Fibroblast of skin of right biceps (primary cell): Measurements from ENCODE around the gene SUPT16H.
"Not testable (repeated sequence)": the region's sequence is repeated elsewhere in the genome, so short reads cannot be mapped to it uniquely, and the experiment has no call there.

Experiments used
- DNase-seq: peaks from one replicate; pipeline ENCODE4 v3.0.0-alpha.2; 2013

The SUPT16H gene

DNA sequence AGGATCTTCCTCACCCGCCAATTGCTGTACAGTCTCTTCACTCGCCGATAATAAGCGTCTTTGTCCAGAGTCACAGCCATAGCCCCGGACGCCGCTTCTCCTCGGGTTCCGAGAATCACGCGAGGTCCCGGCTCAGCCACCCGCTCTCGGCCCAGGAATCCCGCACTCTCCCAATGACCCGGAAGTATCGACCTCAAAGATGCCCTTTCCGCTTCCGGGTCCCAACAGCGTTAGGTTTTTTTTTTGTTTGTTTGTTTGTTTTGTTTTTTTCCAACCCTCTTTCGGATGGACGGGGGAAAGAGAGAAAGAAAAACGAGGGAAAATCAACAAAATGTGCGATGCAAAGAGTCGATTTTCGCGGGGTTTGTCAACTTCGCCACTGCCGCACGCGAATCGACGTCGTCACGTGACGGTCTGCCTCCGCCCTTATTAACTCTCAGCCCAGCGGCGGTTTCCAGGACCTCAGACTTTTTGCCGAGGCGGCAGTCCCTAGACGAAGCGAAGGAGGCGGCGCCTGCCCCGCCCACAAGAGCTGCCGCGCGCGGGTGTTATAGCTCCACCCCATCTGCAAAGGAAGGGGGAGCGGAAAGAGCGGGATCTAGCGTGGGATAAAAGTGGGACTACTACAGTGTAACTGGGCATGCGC, at the start of gene SUPT16H:
Gene SUPT16H (minus strand): TSS at position 172 of the 646 bp plus-strand sequence. CDS start 92 bp downstream, at position 80.
- peak; percentile 97 for DNase-seq

DNA sequence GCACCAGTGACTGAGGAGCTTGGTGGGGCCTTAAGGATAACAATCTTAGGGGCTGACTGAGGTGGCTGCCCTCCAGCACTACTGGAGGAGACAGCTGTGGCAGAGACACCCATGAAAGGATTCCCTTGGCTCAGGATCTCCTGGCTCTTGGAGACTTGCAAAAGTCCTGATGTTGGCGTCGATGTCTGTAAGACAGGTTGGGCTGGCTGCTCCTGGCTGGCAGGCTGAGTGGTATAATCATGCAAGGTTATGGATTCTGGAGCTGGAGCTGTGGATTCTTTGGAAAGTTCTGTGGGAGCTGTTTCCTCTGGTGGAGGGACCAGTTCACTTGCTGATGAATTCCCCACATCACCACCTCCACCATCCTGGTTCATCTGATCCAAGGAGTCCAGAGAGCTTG, 47.3 kb upstream of the SUPT16H start:
- DNase-seq: no peak

DNA sequence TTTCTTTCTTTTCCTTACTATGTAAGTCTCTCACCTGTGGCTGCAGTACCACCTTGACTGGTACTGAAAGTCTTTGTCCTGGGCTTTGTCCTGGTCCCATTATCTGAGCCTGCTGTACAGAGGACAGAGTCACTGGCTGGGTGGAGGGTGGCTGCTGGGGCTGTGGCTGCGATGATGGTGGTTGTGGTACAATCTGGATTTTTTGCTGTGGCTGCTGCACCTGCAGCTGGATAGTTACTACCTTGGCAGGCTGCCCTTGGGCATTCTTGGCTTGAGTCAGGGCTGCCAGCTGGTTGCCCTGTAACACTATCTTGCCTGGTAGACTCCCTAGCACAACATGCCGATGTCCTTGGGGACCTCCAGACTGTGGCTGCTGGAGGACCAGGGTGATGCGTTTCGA, 45.1 kb upstream of the SUPT16H start:
- no peak for DNase-seq

DNA sequence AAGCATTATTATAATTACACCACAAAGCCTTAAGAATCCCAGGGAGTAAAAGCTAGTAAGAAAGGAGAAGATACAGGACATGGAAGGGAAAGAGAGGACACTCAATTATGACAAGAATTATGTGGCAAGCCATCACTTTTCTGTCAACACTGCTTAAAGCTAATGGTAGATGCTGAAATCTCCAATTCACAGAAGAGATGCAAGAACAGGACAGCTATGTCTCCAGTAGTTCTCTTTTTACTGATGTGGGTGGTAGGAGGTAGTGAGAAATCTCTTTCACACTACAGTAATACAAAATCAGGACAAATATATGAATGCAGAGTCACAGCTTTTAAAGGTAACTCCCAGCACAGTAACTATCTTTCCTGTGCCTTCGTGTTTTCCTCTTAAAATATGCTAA, 42.9 kb upstream of the SUPT16H start:
- no peak for DNase-seq

DNA sequence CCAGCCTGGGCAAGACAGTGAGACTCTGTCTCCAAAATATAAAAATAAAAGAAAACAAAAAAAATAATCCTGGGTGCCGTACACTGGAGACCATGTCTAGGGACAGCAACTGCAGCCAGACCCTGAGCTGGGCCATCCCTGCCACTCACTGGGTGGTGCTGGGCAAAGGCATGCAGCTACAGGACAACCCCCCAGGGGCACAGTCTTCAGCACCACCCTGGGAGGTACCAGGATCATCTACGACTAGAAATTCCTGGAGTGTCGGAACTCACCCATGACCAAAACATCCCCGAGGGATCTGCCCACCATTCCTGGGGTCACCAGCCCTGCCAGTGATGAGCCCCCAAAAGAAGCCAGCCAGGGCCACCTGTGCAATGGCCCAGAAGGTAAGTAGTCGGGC, 35.7 kb upstream of the SUPT16H start:
- no peak for DNase-seq

DNA sequence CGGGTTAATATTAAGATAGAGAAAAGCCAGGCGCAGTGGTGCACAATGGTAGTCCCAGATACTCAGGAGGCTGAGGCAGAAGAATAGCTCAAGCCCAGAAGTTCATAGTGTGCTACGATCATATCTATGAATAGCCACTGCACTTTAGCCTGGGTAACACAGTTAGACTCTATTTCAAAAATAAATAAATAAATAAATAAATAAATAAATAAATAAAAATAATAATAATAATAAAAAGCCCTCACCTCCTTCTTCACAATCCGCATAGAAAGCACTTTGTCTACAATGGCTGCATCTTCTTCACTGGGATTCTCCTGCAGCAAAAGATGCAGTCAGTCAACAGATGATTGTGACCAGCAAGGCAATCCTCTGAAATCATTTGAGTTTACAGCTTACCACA, 31.5 kb upstream of the SUPT16H start:
- DNase-seq: no peak

DNA sequence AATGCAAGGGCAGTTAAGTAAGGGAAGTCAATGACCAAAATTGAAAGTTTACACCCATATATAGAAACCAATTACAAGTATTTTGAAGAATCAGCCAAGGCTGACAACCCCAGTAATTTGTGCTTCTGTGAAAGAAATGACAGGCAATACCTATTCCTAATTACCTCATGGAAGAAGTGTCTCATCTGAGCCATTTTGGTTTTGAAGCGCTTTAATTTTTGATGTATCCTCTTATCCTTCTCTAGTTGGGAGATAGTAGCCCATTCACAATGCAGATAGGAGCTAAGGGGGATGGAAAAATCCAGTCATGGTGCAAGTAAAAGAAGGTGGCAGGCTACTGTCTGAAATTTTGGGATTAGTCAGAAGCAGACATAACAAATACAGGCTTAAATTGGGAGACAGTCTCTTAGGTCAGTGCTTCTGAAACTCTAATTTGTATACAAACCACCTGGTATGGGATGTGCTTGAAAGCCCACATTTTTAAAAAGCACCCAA, 30.4 kb upstream of the SUPT16H start:
- DNase-seq: no peak

DNA sequence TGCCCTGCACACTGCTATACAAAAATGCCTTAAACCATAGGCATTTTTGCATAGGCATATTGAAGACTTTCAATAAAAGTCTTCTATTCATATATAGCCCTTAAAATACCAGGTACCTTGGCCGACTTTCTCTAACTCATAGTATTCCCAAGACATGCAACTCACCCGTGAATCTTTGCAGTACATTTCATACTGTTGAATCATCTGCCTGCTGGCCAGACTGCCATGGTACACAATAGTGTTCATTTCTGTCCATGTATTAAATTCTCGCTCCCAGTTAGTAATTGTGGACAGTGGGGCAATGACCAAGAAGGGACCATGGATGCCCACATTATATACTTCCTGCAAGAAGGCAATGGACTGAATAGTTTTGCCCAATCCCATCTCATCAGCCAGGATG, 24.3 kb upstream of the SUPT16H start:
- DNase-seq: peak; percentile 57

DNA sequence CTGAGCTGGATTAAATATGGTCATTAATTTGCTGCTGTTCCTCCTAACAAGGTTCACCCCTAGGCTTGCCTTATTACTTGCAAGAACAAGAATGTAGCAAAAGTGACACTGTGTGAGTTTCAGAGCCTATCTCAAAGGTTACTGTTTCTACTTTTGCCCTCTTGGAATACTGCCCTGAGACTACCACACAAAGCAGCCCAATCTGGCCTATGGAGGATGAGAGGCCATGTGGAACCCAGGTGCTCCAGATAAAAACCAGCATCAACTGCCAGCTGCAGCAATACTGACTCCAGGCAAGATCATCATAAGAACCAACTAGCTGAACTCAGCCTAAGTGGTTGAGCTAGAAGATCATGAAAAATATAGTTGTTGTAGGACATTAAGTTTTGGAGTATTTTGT, 22.4 kb upstream of the SUPT16H start:
- no peak for DNase-seq

DNA sequence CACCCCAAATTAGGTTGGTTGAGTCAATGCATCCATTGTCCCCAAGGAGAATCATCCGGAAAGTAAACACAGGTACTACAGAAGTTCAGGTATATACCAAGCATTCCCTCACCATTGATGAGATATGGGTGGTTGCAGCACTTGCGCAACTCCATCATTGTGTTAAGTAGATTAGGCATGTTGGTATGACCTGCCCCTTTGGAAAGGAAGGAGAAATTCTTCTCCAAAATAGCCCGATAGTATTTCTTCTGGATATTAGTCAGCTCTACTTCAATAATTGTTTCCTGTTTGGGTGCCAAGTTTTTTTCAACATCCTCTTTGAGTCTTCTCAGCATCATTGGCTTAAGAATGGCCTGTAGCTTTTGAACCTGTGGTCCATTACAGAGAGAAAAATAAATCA, 21.3 kb upstream of the SUPT16H start:
- peak; percentile 4 for DNase-seq

DNA sequence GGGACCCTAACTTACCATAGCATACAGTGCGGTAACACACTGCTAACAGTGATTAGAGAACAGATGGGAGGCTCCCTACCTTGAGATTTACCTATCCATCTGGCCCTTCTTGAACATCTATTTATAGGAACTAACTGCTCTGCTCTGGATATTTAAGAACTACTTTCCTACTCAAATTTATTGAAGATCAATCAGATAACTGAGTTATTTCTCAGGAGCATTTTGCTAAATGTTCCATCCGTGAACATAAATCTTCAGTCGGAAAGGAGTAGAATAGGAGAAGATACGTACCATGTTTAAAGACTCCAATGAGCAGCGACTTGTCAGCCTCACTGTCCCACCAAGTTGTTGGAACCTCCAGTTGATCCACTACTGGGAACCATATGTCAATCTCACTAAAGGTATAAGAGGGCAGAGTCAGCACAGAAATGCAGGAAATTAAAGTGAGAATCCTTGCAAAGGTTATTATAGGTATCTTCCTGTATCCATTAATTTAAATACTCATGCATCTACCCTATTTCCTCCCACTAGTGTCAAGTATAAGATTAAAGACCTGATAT, 15.6 kb upstream of the SUPT16H start:
- DNase-seq: no peak

DNA sequence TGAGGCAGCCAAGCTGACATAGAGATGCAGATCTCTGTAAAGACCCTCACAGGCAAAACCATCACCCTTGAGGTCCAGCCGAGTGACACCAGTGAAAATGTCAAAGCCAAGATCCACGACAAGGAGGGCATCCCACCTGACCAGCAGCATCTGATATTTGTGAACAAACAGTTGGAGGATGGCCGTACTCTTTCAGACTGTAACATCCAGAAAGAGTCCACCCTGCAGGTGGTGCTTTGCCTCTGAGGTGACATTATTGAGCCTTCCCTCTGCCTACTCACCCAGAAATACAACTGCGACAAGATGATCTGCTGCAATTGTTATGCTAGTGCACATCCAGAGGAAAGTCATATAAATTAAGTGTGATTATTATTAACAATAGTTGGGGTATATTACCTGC, 15.1 kb upstream of the SUPT16H start:
- DNase-seq: no peak

DNA sequence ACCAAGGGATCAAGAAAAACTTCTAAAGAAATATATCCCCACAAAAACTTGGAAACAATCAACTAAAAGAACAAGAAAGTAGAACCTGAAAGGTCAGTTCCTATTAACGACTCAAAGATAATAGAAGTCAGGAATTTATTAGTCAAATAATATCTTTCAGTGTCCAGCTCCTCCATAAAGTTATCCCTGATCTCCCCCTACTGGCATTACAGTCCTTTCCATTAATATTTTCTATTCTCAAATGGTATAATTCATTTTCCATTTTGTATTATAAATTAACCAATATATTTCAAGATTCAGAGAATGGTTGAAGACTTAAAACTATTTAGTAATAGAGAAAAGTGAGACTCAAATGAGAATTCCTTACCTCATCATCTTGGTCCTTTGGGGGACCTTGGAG, 11.6 kb upstream of the SUPT16H start:
- DNase-seq: no peak

DNA sequence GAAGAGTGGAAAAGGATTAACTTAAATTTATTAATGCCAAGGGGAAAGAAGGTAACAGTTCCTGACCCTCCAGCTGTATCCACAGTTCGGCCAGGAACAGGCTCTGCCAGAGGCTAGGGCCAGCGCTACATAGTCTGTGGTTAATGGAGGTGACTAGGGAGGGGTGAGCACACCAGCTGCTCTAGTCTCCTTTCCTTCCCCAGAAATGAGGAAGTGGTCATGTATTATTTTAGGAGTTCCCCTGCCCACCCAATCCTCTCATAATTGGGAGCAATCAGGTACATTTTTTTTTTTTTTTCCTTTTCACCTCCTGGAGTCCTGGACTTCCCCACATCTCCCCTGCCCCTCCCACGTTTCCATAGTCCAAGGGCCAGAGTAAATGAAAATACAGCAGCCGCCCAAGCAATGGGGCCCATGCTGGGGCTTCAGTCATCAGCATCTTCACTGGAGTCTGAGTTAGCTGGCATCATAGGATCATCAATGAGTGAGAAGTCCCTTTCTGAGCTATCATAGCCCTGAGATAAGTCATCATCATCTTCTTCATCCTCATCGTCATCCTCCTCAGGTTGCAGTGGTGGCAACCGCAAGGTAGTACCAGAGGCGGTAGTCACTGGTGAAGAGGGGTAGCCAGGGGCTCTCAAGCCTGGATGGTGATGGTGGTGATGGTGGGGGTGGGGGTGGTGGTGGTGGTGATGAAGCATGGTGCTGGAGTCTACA, 1.5 kb upstream of the SUPT16H start:
- DNase-seq: no peak

DNA sequence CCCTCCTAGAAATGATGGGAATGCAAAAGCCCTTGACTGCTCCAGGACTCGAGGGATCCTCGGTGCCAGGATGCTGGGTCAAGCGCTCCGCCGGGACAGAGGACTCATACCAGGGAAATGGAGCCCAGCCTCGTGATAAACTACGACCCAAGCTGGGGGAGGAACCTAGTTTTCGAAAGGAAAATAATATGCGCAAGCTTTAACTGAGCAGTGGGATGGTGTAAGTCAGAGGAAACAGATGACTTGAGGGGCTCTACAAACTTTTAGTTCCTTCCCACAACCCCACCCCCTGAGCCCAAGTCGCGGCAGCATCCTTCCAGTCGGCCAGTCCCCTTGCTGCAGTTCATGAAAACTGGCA, 654 bp upstream of the SUPT16H start:
- no peak for DNase-seq

DNA sequence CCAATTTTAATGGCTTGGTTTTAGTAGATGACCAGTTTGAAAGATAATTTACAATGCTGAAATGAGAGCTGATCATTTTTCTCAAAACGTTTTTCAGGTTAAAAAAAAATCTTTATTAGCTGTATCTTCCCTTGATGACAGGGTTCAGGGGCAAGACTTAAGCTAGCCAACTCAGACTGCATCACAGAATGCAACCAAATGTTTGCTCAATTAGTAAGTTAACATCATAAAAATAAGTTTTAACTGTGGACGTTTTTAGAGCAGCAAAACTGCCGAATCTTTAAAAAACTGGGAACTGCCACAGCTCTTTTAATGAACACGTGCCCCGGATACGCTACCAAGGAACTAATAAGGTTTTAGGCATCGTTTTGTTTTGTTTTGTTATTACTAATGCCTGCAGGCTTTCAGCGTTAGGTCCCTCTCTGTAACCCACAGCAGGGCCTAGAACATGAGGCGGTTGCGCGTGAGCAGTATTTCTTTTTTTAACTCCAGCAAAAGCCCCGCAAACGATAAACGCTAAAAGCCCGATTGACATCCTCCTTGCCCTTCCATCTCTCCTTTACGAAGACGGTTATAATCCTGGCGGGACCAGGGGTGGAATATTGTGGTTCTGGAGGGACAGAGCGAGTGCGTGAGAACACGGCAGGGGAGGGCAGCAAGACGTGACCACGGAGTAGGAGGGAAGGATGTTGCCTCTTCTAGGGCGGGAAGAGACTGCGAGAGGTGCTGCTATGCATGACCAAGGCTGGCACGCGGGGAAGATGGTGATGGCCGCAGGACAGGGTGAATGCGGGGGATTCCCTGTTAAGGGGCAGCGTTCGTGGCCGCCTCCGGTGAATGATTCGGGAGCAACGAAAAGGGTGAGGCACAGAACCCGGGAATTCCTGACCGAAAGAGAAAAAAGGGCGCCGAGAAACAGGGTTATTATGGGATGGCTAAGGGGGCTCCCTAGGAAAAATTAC, 652 bp downstream of the SUPT16H start:
- peak; percentile 54 for DNase-seq

DNA sequence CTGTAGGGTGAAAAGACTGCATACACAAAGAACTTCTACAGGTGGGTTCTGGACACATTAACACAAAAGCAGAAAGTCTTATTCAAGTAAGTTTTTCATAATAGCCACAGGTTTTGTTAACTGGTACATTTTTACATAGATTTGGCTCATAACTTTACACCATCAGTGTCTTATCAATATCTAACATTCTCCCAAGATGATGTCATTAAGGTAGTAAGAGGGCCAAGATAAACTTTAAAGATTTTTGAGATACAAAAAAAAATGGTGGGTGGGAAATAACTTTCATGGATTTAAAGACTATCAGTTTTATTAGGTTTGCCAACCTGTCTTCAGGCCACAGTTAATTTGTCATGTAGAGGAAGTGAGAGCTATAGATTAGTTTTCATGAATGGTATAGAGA, 1.7 kb downstream of the SUPT16H start:
- no peak for DNase-seq

DNA sequence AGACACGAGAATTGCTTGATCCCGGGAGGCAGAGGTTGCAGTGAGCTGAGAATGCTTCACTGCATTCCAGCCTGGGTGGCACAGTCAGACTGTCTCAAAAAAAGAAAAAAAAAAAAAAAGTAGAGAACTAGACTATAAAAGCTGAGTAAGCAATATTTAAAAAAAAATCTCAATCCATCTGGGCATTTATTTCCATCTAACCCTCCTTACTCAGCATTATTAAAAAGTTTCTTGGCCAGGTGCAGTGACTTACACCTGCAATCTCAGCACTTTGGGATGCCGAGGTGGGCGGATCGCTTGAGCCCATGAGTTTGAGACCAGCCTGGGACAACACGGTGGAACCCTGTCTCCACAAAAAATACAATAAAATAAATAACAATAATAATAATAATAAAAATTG, 4.5 kb downstream of the SUPT16H start:
- DNase-seq: no peak

DNA sequence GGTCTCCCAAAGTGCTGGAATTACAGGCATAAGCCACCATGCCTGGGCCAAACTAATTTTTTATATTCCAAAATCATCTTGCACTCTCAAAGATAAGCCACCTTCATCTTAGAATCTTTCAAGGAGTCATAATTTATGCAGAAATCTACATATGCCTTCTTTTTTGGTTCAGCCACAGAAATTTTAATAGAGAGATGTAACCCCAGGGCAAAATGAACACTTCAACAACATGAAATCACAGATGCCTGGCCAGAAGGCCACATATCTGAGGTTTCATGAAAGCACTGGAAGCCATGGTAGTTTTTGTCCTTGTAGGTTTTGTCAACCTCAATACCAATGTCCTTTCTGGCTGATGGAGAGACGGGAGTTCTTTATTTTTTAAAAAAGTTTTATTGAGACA, 9.8 kb downstream of the SUPT16H start:
- DNase-seq: no peak

DNA sequence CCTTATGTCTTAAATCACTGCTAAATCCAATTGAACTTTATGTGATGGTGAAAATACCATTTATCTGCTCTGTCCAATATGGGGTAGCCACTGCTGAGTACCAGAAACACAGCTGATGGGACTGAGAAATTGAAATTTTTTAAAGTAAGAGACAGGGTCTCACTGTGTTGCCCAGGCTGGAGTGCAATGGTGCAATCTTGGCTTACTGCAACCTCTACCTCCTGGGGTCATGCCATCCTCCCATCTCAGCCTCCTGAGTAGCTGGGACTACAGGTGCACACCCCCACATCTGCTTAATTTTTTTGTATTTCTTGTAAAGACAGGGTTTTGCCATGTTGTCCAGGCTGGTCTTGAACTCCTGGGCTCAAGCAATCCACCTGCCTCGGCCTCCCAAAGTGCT, 11.0 kb downstream of the SUPT16H start:
- DNase-seq: not testable (repeated sequence)

DNA sequence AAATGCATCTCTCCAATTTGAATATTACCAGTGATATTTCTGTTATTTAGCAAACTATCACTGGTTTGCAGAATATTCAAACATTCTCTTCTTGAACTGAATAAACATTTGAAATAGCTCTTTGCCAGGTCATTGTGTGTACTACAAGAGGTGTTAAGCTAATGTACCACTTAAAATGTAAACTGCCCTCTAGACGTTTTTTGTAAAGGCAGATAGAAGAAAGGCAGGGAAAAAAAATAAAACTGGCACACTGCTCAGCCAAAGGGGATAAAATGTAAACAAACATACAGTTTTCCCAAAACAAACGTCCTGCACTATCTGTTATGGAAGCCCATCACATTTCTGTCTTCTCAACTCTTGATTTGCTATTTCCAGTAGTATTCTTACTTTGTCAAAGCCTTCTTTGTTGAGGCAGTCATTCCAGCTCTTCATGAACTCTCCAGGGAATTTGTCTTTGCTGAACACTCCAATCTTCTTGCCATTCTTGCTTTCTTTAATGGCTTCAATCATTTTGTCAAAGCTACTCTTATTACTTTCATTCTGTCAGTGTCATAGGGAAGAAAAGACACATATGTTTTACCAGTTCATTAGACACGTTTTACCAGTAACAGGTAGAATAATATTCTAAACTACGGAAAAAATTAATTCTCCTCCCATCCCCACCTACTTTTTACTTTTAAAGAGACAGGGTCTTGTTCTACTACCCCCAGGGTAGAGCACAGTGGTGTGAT, 13.7 kb downstream of the SUPT16H start:
- DNase-seq: no peak

DNA sequence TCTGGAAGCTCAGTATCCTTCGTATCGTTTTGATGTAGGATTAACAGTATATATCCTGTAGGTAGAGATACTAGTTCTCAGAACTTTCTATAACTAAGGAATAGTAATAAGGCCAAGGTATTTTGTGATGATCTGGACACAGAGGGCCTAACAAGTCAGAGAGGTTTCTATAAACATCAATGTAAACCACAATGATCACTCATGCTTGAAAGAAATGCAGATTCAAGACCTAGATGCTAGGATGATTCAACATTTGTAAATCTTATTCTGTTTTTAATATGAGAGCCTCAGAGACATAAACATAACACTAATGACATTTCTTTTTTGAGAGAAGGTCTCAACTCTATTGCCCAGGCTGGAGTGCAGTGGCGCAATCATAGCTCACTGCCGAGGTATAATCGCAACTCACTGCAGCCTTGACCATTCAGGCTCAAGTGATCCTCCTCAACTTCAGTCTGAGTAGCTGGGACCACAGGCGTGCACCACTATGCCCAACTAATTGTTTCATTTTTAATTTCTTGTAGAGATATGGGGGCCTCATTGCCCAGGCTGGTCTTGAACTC, 16.2 kb downstream of the SUPT16H start:
- DNase-seq: no peak
